HepG2 (cell line): ENCODE measurements around the gene H3-3A. TPM values are rescaled to one million over a fixed set of nuclear protein-coding genes. Genes with fewer than 3 reads are reported as not detected.

Experiments used
- EED ChIP-seq: sonication (generic); formaldehyde crosslinking; IDR thresholded peaks from 2 replicates; pipeline ENCODE4 v1.5.0; 2020; ENCODE audit warnings: mild to moderate bottlenecking, missing genetic modification reagents
- FOXC1 ChIP-seq: sonication (generic); formaldehyde crosslinking; IDR thresholded peaks from 2 replicates; pipeline ENCODE4 v1.8.0; 2022; ENCODE audit warnings: mild to moderate bottlenecking, missing genetic modification reagents, borderline replicate concordance
- KDM5B ChIP-seq: sonication (generic); formaldehyde crosslinking; IDR thresholded peaks from 2 replicates; pipeline ENCODE4 v1.4.0; 2020; ENCODE audit warnings: missing genetic modification reagents, mild to moderate bottlenecking, borderline replicate concordance
- KLF12 ChIP-seq: sonication (generic); formaldehyde crosslinking; IDR thresholded peaks from 2 replicates; pipeline ENCODE4 v1.4.0; 2020; ENCODE audit warnings: missing genetic modification reagents, borderline replicate concordance
- MAFF ChIP-seq: IDR thresholded peaks from 2 replicates; pipeline ENCODE4 v1.6.1; 2011; ENCODE audit warnings: low read depth, low read length, improper control_type of control experiment
- MED8 ChIP-seq: sonication (generic); formaldehyde crosslinking; IDR thresholded peaks from 2 replicates; pipeline ENCODE4 v1.8.1; 2023; ENCODE audit warnings: mild to moderate bottlenecking, missing genetic modification reagents; ENCODE audit not compliant: insufficient replicate concordance
- NFIB ChIP-seq: sonication (generic); formaldehyde crosslinking; IDR thresholded peaks from 2 replicates; pipeline ENCODE4 v1.9.0; 2021; ENCODE audit warnings: missing genetic modification reagents, mild to moderate bottlenecking, borderline replicate concordance
- YY1 ChIP-seq: IDR thresholded peaks from 2 replicates; pipeline ENCODE4 v1.6.1; 2011; ENCODE audit warnings: low read length, low read depth, moderate library complexity, mild to moderate bottlenecking; ENCODE audit not compliant: insufficient read depth, insufficient replicate concordance
- ZBTB8A ChIP-seq: sonication (generic); formaldehyde crosslinking; IDR thresholded peaks from 2 replicates; pipeline ENCODE4 v1.4.0; 2020; ENCODE audit warnings: mild to moderate bottlenecking, low read depth, missing genetic modification reagents, borderline replicate concordance
- ZFY ChIP-seq: sonication (generic); formaldehyde crosslinking; IDR thresholded peaks from 2 replicates; pipeline ENCODE4 v1.4.0; 2020; ENCODE audit warnings: missing genetic modification reagents
- ZNF253 ChIP-seq: sonication (generic); formaldehyde crosslinking; IDR thresholded peaks from 2 replicates; pipeline ENCODE4 v1.8.0; 2022; ENCODE audit warnings: mild to moderate bottlenecking, missing genetic modification reagents, borderline replicate concordance
- ZNF354B ChIP-seq: sonication (generic); formaldehyde crosslinking; IDR thresholded peaks from 2 replicates; pipeline ENCODE4 v1.8.0; 2022; ENCODE audit warnings: mild to moderate bottlenecking, missing genetic modification reagents
- ZNF563 ChIP-seq: sonication (generic); formaldehyde crosslinking; IDR thresholded peaks from 2 replicates; pipeline ENCODE4 v1.8.0; 2022; ENCODE audit warnings: mild to moderate bottlenecking, moderate library complexity, missing genetic modification reagents
- ZNF598 ChIP-seq: sonication (generic); formaldehyde crosslinking; IDR thresholded peaks from 2 replicates; pipeline ENCODE4 v1.5.1; 2020; ENCODE audit warnings: mild to moderate bottlenecking, missing genetic modification reagents, borderline replicate concordance
- ZNF616 ChIP-seq: sonication (generic); formaldehyde crosslinking; IDR thresholded peaks from 2 replicates; pipeline ENCODE4 v1.5.0; 2020; ENCODE audit warnings: low read depth, mild to moderate bottlenecking, missing genetic modification reagents
- ZNF703 ChIP-seq: sonication (generic); formaldehyde crosslinking; IDR thresholded peaks from 2 replicates; pipeline ENCODE4 v1.5.1; 2020; ENCODE audit warnings: missing genetic modification reagents, mild to moderate bottlenecking, moderate library complexity, borderline replicate concordance
- ZNF788 ChIP-seq: sonication (generic); formaldehyde crosslinking; IDR thresholded peaks from 2 replicates; pipeline ENCODE4 v1.5.0; 2020; ENCODE audit warnings: mild to moderate bottlenecking, missing genetic modification reagents, borderline replicate concordance
- polyA plus RNA-seq, 8 experiments: library from polyadenylated mRNA; depleted of rRNA in 3 of 8; stranded (reverse) in 7 of 8; unstranded in 1 of 8; fragments of >200 nt; fragmentation: Illumina TruSeq in 4 of 8; extraction: Trizol in 4 of 8; gene quantifications; 2 replicates each; pipeline versions ENCODE4 v1.2.1 to v1.2.3, GENCODE V29; 2011 to 2016; ENCODE audit warnings: low read depth in 4 of 8, missing spikeins in 1 of 8, mixed read lengths in 1 of 8; ENCODE audit not compliant: insufficient read depth in 1 of 8
- total RNA-seq, 5 experiments: library from RNA; depleted of rRNA; stranded (reverse); fragments of >200 nt; fragmentation: Illumina TruSeq; extraction: Trizol; gene quantifications; 2 replicates each; pipeline ENCODE4 v1.2.3, GENCODE V29; 2016; ENCODE audit warnings: low read depth in 1 of 5
- TF ChIP-seq, protein P1 (sequence below): IDR thresholded peaks from 2 replicates; pipeline ENCODE4 v1.6.1; 2016; ENCODE audit warnings: missing compliant biosample characterization, missing genetic modification reagents, borderline replicate concordance
- TF ChIP-seq, protein P2 (sequence below): sonication (generic); formaldehyde crosslinking; IDR thresholded peaks from 2 replicates; pipeline ENCODE4 v1.8.1; 2023; ENCODE audit warnings: mild to moderate bottlenecking, missing genetic modification reagents
- TF ChIP-seq, protein P3 (sequence below): sonication (generic); formaldehyde crosslinking; IDR thresholded peaks from 2 replicates; pipeline ENCODE4 v1.4.0; 2020; ENCODE audit warnings: mild to moderate bottlenecking, missing genetic modification reagents
- TF ChIP-seq, protein P4 (sequence below): sonication (generic); formaldehyde crosslinking; IDR thresholded peaks from 2 replicates; pipeline ENCODE4 v1.8.1; 2023; ENCODE audit warnings: mild to moderate bottlenecking, inconsistent platforms, moderate library complexity, missing genetic modification reagents, borderline replicate concordance

H3-3A gene
- total and polyA plus RNA-seq, 2 of the 13 experiments (the other 11 are each of a cell fraction or from before 2014, with no cell fraction given): 221 to 320 TPM

DNA sequence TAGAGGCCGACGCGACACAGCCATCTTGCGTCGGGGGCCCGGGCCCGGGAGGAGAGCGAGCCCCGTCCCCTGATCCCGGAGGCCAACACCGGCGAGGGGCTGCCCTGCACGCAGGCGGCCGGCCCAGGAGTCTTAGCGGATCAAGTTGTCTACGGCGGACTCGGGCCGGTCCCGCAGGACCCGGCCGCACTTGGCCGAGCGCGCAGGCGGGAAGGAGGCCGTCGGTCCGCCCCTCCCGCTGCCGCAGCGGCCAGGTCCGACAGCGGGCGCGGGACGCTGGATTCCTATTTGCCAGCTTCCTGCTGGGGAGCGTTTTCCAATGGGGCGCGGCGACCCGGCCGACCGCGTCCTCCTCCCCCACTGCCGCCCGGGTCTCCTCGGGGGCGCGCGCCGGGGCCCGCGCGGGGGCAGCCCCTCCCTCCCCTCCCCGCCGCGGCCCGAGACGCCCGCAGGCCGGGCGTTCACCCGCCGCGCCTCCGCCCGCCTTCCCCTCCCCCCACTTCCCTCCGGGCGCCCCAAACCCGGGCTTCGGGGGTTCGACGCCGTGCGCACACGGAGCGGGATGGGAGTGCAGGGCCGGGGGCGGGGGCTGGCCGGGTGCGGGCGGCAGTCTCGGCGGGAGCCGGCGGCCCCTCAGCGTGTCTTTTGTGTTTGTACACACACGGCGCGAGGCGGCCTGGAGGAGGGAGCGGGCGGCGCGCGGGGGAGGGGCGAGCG, 517 bp upstream of the H3-3A start (continued):
- no peak for TF ChIP-seq ZBTB8A (CRISPR knock-in tag)
- TF ChIP-seq ZNF703: 0 out of 2 replicates have a peak, but pooled peaks have one; percentile 54
- TF ChIP-seq ZNF788: peak; percentile 83
- 0 out of 2 replicates have a peak, but pooled peaks have one; percentile 2 for TF ChIP-seq FOXC1 (CRISPR knock-in tag)
- TF ChIP-seq, protein P1, sequence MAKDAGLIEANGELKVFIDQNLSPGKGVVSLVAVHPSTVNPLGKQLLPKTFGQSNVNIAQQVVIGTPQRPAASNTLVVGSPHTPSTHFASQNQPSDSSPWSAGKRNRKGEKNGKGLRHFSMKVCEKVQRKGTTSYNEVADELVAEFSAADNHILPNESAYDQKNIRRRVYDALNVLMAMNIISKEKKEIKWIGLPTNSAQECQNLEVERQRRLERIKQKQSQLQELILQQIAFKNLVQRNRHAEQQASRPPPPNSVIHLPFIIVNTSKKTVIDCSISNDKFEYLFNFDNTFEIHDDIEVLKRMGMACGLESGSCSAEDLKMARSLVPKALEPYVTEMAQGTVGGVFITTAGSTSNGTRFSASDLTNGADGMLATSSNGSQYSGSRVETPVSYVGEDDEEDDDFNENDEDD (CRISPR knock-in tag): peak; percentile 10; the same call in 1 of the 2 replicates
- TF ChIP-seq ZNF616 (CRISPR knock-in tag): 0 out of 2 replicates have a peak, but pooled peaks have one; percentile 41
- TF ChIP-seq ZNF253: 0 out of 2 replicates have a peak, but pooled peaks have one; percentile 67
- TF ChIP-seq ZNF354B (CRISPR knock-in tag): no peak
- TF ChIP-seq, protein P2, sequence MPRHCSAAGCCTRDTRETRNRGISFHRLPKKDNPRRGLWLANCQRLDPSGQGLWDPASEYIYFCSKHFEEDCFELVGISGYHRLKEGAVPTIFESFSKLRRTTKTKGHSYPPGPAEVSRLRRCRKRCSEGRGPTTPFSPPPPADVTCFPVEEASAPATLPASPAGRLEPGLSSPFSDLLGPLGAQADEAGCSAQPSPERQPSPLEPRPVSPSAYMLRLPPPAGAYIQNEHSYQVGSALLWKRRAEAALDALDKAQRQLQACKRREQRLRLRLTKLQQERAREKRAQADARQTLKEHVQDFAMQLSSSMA (CRISPR knock-in tag): peak; percentile 79; the same call in 1 of the 2 replicates
- peak; percentile 67 for TF ChIP-seq YY1
- TF ChIP-seq EED (CRISPR knock-in tag): peak; percentile 88
- peak; percentile 77; the same call in 1 of the 2 replicates for TF ChIP-seq ZNF598 (CRISPR knock-in tag)
- peak; percentile 32 for TF ChIP-seq MED8 (CRISPR knock-in tag)
- TF ChIP-seq, protein P3, sequence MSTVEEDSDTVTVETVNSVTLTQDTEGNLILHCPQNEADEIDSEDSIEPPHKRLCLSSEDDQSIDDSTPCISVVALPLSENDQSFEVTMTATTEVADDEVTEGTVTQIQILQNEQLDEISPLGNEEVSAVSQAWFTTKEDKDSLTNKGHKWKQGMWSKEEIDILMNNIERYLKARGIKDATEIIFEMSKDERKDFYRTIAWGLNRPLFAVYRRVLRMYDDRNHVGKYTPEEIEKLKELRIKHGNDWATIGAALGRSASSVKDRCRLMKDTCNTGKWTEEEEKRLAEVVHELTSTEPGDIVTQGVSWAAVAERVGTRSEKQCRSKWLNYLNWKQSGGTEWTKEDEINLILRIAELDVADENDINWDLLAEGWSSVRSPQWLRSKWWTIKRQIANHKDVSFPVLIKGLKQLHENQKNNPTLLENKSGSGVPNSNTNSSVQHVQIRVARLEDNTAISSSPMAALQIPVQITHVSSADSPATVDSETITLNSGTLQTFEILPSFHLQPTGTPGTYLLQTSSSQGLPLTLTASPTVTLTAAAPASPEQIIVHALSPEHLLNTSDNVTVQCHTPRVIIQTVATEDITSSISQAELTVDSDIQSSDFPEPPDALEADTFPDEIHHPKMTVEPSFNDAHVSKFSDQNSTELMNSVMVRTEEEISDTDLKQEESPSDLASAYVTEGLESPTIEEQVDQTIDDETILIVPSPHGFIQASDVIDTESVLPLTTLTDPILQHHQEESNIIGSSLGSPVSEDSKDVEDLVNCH: no peak
- no peak for TF ChIP-seq NFIB (CRISPR knock-in tag)
- peak; percentile 14; the same call in 1 of the 2 replicates for TF ChIP-seq KLF12
- TF ChIP-seq ZNF563: peak; percentile 49; the same call in 1 of the 2 replicates
- TF ChIP-seq MAFF: no peak
- TF ChIP-seq, protein P4, sequence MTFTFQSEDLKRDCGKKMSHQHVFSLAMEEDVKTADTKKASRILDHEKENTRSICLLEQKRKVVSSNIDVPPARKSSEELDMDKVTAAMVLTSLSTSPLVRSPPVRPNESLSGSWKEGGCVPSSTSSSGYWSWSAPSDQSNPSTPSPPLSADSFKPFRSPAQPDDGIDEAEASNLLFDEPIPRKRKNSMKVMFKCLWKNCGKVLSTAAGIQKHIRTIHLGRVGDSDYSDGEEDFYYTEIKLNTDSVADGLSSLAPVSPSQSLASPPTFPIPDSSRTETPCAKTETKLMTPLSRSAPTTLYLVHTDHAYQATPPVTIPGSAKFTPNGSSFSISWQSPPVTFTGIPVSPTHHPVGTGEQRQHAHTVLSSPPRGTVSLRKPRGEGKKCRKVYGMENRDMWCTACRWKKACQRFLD (CRISPR knock-in tag): no peak
- TF ChIP-seq ZFY (CRISPR knock-in tag): peak; percentile 94
- TF ChIP-seq KDM5B (CRISPR knock-in tag): peak; percentile 27; the same call in 1 of the 2 replicates
